GM19455 (cell line): ENCODE measurements around the gene SLC17A2.

ENCODE experiments used
- ATAC-seq: cut with Tn5 transposase; IDR thresholded peaks from one replicate; pipeline ENCODE4 v1.9.1; 2021; ENCODE audit not compliant: unreplicated experiment

SLC17A2 gene

GRCh38 chr6:25921525-25922203 is 8.8 kb downstream of the SLC17A2 start:
- no peak for ATAC-seq

GRCh38 chr6:25919657-25920056 is 10.8 kb downstream of the SLC17A2 start:
- no peak for ATAC-seq

DNA sequence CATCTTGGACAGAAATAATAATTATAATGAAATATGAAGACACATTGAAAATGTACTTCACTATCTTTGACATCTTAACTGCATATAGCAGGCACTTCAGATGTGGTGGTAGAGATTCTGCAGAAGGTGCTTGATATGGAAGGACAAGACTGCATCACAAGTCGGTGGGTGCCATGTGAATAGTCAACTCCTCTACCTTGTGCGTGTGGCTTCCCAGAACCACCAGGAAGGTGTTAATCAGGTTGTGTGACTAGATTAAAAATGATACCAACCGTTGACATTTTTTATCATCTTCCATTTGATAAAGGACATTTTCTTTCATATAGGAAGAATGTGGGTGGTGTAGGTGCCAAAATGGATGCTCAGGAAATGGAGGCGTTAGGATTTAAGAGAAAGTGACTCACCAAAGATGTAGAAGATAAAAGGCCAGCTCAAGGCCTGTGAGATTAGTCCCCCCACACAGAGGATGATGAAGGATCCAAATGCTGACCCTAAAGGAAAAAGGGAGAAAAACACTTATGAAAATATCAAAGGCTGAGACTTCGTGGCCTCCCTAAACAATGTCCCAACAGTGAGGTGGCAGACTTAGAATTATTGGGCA is 12.3 kb downstream of the SLC17A2 start:
- ATAC-seq, result no peak

DNA sequence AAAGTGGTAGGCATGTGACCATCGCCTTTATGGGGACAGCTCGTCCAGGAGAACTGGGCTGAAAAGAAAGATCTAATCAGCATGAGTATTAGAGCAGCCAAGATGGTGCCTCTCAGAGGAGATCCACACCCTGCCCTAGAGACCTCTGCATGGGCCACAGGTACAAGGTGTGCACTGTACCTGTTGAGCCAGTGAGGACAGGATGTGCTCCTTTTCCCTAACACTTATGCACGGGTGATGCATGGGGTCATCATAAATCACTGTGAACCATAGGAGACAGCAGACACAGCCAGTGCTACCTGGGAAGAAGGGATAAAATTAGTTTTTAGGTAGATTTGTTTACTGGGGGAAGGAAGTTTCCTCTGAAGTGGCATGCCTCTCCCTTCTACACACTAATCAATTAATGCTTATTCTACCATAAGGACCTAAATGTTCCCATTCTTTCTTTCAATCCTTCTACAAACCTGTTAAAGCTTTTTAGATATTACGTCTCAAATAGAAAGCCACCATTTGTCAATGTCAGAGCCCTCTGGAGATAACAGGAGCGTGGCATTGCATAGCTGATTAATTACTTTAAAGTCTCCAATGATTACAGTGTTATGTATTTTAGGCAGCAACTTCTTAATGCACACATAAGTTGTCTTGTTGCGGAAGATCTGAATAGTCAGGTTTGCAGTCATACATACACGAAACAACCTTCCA is 13.6 kb downstream of the SLC17A2 start:
- no peak for ATAC-seq

DNA sequence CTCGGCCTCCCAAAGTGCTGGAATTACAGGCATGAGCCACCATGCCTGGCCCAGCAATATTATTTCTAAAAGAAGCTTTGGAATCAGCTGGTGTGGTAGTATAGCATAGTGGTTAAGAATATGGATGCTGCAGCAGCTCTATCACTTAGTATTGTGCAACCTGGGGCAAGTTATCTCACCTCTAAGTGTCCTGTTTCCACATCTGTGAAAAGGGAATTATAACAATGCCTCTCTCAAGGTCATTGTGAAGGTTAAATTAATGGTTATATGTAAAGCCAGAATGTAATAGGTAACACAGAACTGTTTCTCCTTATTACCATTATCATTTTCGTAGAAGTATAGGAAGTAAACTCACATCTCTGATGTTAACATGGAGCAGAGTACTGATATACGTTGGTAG is 14.2 kb downstream of the SLC17A2 start:
- ATAC-seq, result no peak

GRCh38 chr6:25913741-25914140 is 16.8 kb downstream of the SLC17A2 start:
- ATAC-seq, result no peak

- ATAC-seq, result no peak
Observed at GRCh38 chr6:25911351-25911750, 19.1 kb downstream of the SLC17A2 start.

DNA sequence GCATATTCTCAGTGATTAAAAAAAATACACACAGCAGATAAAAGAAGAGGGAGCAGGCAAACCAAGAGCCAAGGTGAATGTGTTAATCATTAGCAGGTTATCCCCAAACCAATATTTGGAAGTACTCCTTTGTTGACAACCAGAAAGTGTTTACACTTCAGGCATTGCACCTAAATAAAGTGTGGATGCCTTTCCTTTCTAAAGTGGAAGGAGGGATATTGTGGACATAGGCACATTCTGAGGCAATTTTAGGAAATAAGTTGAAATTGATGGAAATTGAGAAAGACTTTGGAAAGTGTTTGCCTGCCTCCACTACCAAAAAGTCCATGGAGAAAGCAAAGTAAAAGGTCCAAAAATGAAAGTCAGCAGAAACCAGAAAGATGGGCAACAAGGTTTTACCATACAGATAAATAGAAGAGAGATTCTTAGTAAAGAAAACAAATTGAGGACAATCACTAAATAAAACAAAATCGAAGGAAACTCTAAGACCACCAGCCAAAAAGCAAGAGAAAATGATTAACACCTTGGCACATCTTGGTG is 22.9 kb downstream of the SLC17A2 start:
- ATAC-seq, result no peak

- no peak for ATAC-seq
Observed at GRCh38 chr6:25903467-25904099, 26.9 kb downstream of the SLC17A2 start.

- no peak for ATAC-seq
Observed at GRCh38 chr6:25902071-25902470, 28.4 kb downstream of the SLC17A2 start.

DNA sequence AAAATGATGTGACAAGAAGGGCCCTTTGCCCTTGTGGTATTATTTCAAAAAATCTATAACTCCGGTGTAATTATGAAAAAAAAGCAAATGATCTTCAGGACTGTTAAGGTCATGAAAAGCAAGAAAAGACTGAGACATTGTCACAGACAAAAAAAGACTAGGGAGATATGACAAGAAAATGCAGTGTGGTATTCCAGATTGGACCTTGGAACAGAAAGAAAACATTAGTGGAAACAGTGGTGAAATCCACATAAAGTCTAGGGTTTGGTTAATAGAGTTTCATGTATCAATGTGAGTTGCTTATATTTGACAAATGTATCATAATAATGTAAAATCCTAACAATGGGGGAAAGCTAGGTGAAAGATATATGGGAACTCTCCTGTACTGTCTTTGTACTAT is 29.6 kb downstream of the SLC17A2 start:
- no peak for ATAC-seq

- no peak for ATAC-seq
Observed at GRCh38 chr6:25899580-25900408, 30.7 kb downstream of the SLC17A2 start.

GRCh38 chr6:25899123-25899522 is 31.4 kb downstream of the SLC17A2 start:
- ATAC-seq, result no peak

DNA sequence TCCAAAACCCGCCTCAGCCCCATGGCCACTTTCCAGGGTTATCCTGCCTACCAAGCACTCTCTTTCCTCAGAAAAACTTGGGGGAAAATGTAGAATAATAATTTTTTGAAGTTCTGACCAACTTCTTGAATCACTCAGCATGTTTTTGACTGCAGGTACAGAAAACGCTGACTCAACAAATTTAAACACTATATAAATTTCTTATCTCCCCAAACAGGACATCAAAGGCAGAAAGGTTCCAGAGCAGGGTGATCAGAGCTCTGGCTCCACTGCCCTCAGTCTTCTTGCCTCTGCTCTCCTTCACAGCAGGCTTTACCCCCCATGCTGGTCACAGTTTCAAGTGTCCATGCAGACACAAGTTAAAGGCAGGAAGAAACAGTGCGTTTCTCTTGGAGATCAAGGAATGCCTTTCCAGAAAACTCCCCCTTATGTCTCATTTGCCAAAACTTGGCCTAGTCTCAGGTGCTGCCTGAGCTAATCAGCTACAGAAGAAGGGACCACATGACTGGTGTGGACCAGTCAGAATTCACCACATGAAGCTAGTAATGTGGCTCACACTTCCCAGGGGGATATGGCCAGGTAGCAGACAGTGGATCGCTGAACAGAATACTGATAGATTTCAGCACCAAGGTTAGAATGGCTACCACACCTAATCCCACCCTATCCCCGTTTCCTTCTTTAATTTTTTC is 32.1 kb downstream of the SLC17A2 start:
- no peak for ATAC-seq

DNA sequence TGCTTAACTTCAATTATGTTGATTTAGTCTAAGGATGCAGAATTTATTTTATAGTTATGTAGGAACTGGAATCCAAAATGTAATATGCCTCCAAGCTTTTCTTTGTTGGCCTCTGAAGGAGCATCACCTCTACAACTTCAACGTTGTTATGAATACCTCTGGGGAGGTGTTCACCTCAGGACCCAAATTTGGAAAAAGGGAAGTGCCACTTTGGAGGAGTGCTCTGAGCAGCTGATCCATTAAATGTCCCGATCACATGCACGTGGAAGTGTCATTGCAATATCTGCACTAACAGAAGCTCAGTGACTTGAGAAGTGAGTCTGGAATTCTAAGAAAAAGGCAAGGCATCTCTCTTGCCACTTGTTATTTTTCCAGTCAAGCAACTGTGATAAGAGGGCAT is 34.2 kb downstream of the SLC17A2 start:
- no peak for ATAC-seq

- ATAC-seq, result no peak
Observed at GRCh38 chr6:25895771-25896170, 34.7 kb downstream of the SLC17A2 start.

GRCh38 chr6:25893778-25894177 is 36.7 kb downstream of the SLC17A2 start:
- no peak for ATAC-seq

- no peak for ATAC-seq
Observed at GRCh38 chr6:25892877-25893276, 37.6 kb downstream of the SLC17A2 start.

DNA sequence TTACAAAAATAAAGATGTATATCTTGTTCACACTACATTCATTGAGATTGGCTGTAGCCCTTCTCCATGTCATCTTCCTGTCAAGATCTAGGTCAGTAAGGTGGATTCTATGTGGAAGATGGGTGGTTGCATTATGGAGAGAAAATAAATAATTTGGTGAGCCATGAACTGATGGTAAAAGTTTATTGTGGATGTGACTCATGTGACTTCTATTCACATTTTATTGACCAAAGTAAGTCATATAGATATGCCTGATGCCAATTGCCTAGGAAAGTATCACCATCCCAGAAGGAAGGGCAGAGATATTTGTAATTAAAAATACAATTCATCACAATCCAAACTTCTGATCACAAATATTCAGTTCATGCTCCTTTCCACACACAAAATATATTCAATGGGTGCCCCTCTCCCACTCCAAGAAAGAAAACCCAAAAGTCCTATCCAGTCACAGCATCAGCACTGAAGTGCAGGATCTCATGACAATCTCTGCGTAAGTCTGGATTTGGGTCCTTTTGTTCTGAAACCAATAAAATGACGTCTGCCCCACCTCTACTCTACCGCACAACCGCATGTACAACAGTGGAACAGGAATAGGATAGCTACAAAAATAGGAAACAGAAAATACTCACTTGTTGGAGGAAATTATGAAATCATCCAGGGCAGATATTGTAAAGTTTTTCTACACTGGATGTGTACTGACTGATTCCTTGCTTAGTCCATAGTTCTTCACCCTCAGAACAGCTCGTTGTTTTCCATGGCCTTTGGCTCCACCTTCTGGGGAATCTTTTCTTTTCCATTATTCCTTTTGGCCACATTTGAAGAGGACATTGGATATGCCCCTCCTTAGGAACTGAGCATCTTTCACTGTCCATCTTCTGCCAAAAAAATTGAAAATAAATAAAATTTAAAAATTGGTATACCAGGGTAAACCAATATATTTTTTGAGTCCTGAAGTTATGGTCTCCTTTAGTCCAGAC is 40.3 kb downstream of the SLC17A2 start:
- no peak for ATAC-seq
